Kidney epithelial cell (primary cell): ENCODE measurements around the gene S100A7A. TPM values are rescaled to one million over a fixed set of nuclear protein-coding genes. Genes with fewer than 3 reads are reported as not detected.
"Not testable (repeated sequence)": the region's sequence is repeated elsewhere in the genome, so short reads cannot be mapped to it uniquely, and the experiment has no call there.

Experiments used
- DNase-seq: peaks from one replicate; pipeline ENCODE4 v3.0.0-alpha.2; 2010; ENCODE audit warnings: low read depth
- H3K27me3 ChIP-seq: 2 replicates; pipeline ENCODE4 v1.6.0; 2011; ENCODE audit warnings: low read length; ENCODE audit not compliant: control insufficient read depth, insufficient read depth
- H3K36me3 ChIP-seq: 2 replicates; pipeline ENCODE4 v1.5.1; 2011; ENCODE audit warnings: low read length; ENCODE audit not compliant: control insufficient read depth, insufficient read depth
- H3K4me3 ChIP-seq: 2 replicates; pipeline ENCODE4 v1.5.1; 2011; ENCODE audit warnings: low read depth, mild to moderate bottlenecking, control low read depth, low read length
- total RNA-seq: library from RNA; depleted of rRNA; stranded (reverse); fragments of >200 nt; gene quantifications from 2 replicates; pipeline ENCODE4 v1.2.3, GENCODE V29; 2015
- TF ChIP-seq, protein P1 (sequence below): IDR thresholded peaks from 2 replicates; pipeline ENCODE4 v1.5.1; 2011; ENCODE audit warnings: mild to moderate bottlenecking, moderate library complexity, low read length, control low read depth, inconsistent platforms; ENCODE audit not compliant: insufficient read depth, poor library complexity, severe bottlenecking

The S100A7A gene
- total RNA-seq, 1 donor from 2014 or later, result not detected

DNA sequence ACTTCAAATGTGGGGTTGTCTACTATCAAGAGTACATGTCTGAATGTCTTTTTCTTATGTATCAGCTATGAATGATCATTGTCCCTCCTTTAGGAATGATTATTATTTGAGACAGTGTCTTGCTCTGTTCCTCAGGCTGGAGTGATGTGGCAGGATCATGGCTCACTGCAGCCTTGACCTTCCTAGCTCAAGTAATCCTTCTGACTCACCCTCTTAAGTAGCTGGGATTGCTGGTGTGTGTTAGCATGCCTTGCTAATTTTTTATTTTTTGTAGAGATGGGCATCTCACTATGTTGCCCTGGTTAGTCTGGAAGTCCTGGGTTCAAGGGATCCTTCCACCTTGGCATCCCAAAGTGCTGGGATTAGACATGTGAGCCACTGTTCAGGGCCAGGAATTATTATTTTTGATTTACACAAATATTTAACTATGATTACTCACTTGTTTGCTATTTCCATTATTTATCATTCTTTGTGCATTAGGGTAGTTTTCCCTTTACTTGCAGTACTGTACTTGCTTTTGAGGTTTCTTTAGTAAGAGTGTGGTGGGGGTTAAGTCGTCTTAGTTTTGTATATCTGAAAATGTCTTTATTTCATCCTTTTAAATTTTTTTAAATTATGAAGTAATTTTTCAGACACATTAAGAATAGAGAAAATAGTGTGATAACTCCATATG, 31.3 kb downstream of the S100A7A start:
- Histone ChIP-seq H3K4me3 (no peak overlapping the region), H3K36me3 (no peaks in the 10 kb centered on the region), H3K27me3 (no peaks in the 10 kb centered on the region)
- TF ChIP-seq, protein P1, sequence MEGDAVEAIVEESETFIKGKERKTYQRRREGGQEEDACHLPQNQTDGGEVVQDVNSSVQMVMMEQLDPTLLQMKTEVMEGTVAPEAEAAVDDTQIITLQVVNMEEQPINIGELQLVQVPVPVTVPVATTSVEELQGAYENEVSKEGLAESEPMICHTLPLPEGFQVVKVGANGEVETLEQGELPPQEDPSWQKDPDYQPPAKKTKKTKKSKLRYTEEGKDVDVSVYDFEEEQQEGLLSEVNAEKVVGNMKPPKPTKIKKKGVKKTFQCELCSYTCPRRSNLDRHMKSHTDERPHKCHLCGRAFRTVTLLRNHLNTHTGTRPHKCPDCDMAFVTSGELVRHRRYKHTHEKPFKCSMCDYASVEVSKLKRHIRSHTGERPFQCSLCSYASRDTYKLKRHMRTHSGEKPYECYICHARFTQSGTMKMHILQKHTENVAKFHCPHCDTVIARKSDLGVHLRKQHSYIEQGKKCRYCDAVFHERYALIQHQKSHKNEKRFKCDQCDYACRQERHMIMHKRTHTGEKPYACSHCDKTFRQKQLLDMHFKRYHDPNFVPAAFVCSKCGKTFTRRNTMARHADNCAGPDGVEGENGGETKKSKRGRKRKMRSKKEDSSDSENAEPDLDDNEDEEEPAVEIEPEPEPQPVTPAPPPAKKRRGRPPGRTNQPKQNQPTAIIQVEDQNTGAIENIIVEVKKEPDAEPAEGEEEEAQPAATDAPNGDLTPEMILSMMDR, result no peak
- no peak for DNase-seq

DNA sequence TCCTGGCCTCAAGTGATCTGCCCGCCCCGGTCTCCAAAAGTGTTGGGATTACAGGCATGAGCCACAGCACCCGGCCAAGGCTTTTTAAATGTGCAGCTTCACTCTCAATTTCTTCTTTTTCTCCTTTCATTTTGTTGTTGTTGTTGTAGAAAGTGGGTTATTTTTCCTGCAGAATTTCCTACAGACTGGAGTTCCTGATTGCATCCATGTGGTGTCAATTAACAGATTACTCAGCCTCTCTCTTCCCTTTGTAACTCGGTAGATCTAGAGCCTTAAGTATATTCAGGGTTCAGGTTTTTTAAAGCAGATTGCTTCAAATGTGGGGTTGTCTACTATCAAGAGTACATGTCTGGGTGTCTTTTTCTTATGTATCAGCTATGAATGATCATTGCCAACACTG, 32.5 kb downstream of the S100A7A start:
- H3K27me3 ChIP-seq, DNase-seq, H3K4me3 ChIP-seq, H3K36me3 ChIP-seq: not testable (repeated sequence)

DNA sequence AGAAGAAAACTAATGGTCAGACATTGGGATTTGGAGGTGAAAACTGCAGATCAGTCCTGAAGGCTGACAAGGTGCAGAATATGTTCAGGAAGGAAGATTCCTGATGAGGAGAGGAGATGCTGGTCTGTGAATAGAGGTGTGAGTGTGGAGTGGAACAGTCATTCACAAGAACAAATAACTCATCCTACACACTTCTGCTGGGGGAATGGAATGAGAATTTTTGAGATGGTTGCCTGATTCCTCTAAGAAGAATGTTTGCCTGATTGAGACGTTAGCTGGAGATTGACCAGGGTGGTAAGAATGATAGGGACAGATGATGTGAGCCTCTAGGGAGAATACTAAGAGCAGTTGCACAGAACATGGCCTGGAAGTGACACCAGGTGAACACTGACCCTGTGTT, 40.1 kb downstream of the S100A7A start:
- DNase-seq, result no peak
- Histone ChIP-seq H3K27me3 (no peaks in the 10 kb centered on the region), H3K36me3 (no peaks in the 10 kb centered on the region), H3K4me3 (no peak overlapping the region)
- TF ChIP-seq, protein P1, result no peak

DNA sequence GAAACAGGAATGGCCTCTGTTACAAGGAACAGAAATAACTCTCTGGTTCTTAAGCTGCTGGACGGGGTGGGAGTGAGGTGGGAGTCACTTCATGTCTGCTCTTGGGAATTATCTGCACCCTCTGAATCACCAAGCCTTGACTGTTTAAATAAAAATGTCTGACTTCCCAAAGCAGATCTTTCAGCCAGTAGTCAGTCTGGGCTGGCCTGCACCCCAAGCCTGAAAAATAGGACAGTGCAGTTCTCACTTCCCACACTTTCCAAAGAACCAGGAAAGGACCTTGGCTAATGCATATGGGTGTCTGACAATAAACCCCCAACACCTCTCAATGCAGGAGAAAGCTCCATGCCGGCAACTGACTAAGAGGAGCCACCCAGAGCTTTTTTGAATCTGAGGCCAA, 43.3 kb downstream of the S100A7A start:
- Histone ChIP-seq H3K27me3 (peaks cover 4% of the 10 kb centered on the region), H3K4me3 (no peak overlapping the region), H3K36me3 (no peaks in the 10 kb centered on the region)
- TF ChIP-seq, protein P1, result no peak
- DNase-seq, result no peak

DNA sequence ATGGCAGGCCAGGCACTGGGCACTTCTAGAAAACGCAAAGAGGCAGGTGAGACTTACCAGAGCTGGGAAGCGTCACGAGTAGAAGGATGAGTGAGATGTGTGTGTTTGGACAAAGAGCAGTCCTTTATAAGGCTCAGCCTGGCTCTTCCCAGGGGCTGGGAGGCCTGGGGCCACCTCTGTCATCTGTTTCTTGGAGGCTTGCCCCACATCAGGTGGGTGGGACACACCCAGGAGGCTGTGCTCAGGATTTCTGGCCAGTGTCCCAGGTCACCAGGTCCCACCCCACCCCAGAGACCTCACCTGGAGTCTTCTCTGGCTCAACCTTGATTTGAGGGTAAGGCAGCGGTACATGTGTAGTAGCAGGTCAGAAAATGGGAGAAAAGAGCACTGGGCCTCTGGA, 44.2 kb downstream of the S100A7A start, which contains the start of gene S100A7:
TSS of gene S100A7 (minus strand) at position 101 of the 400 bp plus-strand sequence. CDS start 1,638 bp downstream, outside the sequence.
- H3K36me3 ChIP-seq, result no peaks in the 10 kb centered on the region
- DNase-seq, result no peak
- peaks cover 4% of the 10 kb centered on the region for H3K27me3 ChIP-seq
- H3K4me3 ChIP-seq, result no peak within 1 kb of the TSS
- TF ChIP-seq, protein P1, result no peak

DNA sequence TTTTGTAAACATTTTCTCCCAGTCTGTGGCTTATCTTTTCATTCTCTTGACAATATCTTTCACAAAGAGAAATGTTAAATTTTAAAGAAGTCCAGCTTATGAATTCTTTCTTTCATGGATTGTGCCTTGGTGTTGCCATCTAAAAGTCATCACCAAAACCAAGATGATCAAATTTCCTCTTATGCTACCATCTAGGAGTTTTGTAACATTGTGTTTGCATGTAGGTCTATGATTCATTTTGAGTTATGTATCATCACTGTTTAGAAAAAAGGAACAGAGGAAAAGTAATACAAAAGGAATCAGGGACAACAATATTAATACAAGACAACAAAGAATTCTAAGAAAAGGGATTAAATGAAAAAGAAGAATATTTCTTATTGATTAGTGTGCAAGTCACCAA, 46.4 kb downstream of the S100A7A start:
- not testable (repeated sequence) for H3K4me3 ChIP-seq, H3K36me3 ChIP-seq, H3K27me3 ChIP-seq, DNase-seq
